Upper lobe of left lung (tissue), 4 donors: Measurements from ENCODE around the gene CRYBG2.

ENCODE experiments used
- EP300 ChIP-seq, 4 donors: sonication (generic); formaldehyde crosslinking; IDR thresholded peaks; one replicate each; pipeline ENCODE4 v1.5.1; 2017; ENCODE audit warnings: antibody characterized with exemption in 4 of 4, control low read depth in 2 of 4
- POLR2A ChIP-seq, 4 donors: fragments of 450-650 bp; IDR thresholded peaks; one replicate each; pipeline ENCODE4 v1.5.1; 2016 to 2017; ENCODE audit warnings: antibody characterized with exemption in 4 of 4, mild to moderate bottlenecking in 2 of 4
- POLR2AphosphoS5 ChIP-seq, 2 donors: sonication (generic); formaldehyde crosslinking; IDR thresholded peaks; one replicate each; pipeline ENCODE4 v1.5.1; 2017; ENCODE audit warnings: antibody characterized with exemption in 2 of 2
- TF ChIP-seq, protein P1 (sequence below), 6 experiments: fragments of 450-650 bp in 4 of 6; fragments of 200-600 bp in 2 of 6; sonication (generic) in 2 of 6; IDR thresholded peaks; one replicate each; pipeline ENCODE4 v1.5.1; 2016 to 2019; ENCODE audit warnings: antibody characterized with exemption in 6 of 6

DNA sequence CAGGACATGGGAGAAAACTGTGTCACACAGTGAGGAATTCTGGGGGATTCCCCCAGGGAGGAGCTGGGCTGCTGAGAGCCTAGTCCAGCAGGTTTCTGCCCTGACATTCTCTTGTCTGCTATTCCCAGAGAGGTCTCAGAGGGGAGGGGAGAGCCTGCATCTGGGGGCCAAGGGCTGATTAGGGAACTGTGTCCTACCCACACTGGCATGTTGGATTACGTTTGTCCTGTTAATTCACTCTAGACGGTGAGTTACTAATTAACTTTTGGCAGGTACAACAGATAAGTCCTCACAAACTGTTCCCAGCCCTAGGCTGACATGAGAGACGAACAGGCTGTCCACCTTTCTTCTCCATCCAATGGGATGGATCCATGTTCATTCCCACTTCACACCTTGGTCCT is 76.7 kb downstream of the CRYBG2 start:
- no peak for TF ChIP-seq POLR2A (IDR thresholded peaks at IDR 0.05)
- TF ChIP-seq, protein P1, sequence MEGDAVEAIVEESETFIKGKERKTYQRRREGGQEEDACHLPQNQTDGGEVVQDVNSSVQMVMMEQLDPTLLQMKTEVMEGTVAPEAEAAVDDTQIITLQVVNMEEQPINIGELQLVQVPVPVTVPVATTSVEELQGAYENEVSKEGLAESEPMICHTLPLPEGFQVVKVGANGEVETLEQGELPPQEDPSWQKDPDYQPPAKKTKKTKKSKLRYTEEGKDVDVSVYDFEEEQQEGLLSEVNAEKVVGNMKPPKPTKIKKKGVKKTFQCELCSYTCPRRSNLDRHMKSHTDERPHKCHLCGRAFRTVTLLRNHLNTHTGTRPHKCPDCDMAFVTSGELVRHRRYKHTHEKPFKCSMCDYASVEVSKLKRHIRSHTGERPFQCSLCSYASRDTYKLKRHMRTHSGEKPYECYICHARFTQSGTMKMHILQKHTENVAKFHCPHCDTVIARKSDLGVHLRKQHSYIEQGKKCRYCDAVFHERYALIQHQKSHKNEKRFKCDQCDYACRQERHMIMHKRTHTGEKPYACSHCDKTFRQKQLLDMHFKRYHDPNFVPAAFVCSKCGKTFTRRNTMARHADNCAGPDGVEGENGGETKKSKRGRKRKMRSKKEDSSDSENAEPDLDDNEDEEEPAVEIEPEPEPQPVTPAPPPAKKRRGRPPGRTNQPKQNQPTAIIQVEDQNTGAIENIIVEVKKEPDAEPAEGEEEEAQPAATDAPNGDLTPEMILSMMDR (IDR thresholded peaks at IDR 0.05), result no peak
- no peak for TF ChIP-seq POLR2AphosphoS5 (IDR thresholded peaks at IDR 0.05)
- no peak for TF ChIP-seq EP300 (IDR thresholded peaks at IDR 0.05)
